GM12878 (cell line): Measurements from ENCODE around the gene LTB. TPM values are rescaled to one million over a fixed set of nuclear protein-coding genes. Genes with fewer than 3 reads are reported as not detected.
A peak's percentile ranks its signal among the peaks of the same experiment; 100 is the strongest.

Experiments
- ATAC-seq: fragments of 200-7000 bp; cut with Tn5 transposase; 3 replicates; pipeline ENCODE4 v1.9.1; 2020; ENCODE audit warnings: mild to moderate bottlenecking, moderate library complexity
- BruUV-seq: library from RNA; stranded (reverse); fragments of 400-500 nt; replicated peaks from 2 replicates; lab custom pipeline; 2021; lab: Mats Ljungman, UMichigan
- CTCF ChIA-PET: fragments of 300-600 bp; sonication (Branson Sonifier 250); formaldehyde crosslinking; extraction: SDS; loops from one replicate; lab custom pipeline; 2021; ENCODE audit warnings: inconsistent platforms; lab: Yijun Ruan, JAX
- POLR2A ChIA-PET: fragments of 350-600 bp; formaldehyde crosslinking; extraction: SDS; loops from one replicate; lab custom pipeline; 2021; ENCODE audit warnings: inconsistent platforms; lab: Charles Lee
- RAD21 ChIA-PET: fragments of 300-600 bp; sonication (Branson Sonifier 250); formaldehyde crosslinking; loops from one replicate; lab custom pipeline; 2023; ENCODE audit warnings: antibody characterized with exemption; ENCODE audit not compliant: unreplicated experiment; lab: Charles Lee
- SMC1A ChIA-PET: fragments of 300-600 bp; sonication (Branson Sonifier 250); formaldehyde crosslinking; loops from one replicate; lab custom pipeline; 2023; ENCODE audit not compliant: unreplicated experiment, uncharacterized antibody; lab: Charles Lee
- DNase-seq: peaks from one replicate; pipeline ENCODE4 v3.0.0-alpha.2; 2011; ENCODE audit warnings: low read depth, low spot score
- FAIRE-seq: peaks from 3 replicates; lab custom pipeline; 2011; peaks lifted over from hg19 to GRCh38; lab: Jason Lieb, UNC
- H2AFZ ChIP-seq: 2 replicates; pipeline ENCODE4 v1.6.0; 2011; ENCODE audit warnings: low read depth, low read length, control low read depth; ENCODE audit not compliant: control insufficient read depth
- H3K27ac ChIP-seq: 2 replicates; pipeline ENCODE4 v1.5.1; 2011; ENCODE audit warnings: control low read depth; ENCODE audit not compliant: control insufficient read depth, insufficient read depth
- H3K27me3 ChIP-seq, 2 experiments: replicated peaks in 1 of 2; 2 replicates each; pipeline versions ENCODE4 v1.6.0 to v1.6.1; 2011; ENCODE audit warnings: low read length in 1 of 2; ENCODE audit not compliant: control insufficient read depth in 2 of 2, insufficient read depth in 2 of 2
- H3K36me3 ChIP-seq, 2 experiments: 2 replicates each; pipeline ENCODE4 v1.5.1; 2011; ENCODE audit warnings: low read length in 1 of 2; ENCODE audit not compliant: control insufficient read depth in 2 of 2, insufficient read depth in 2 of 2
- H3K4me1 ChIP-seq: 2 replicates; pipeline ENCODE4 v1.6.1; 2011; ENCODE audit warnings: mild to moderate bottlenecking, low read length, moderate library complexity, mixed read lengths; ENCODE audit not compliant: control insufficient read depth, insufficient read depth
- H3K4me2 ChIP-seq: 2 replicates; pipeline ENCODE4 v1.6.0; 2011; ENCODE audit warnings: control low read depth; ENCODE audit not compliant: control insufficient read depth, insufficient read depth
- H3K4me3 ChIP-seq: fragments of 200-600 bp; sonication (generic); 2 replicates; pipeline ENCODE4 v1.5.1; 2016
- H3K79me2 ChIP-seq: 2 replicates; pipeline ENCODE4 v1.6.0; 2011; ENCODE audit warnings: low read length; ENCODE audit not compliant: control insufficient read depth, insufficient read depth
- H3K9ac ChIP-seq: 2 replicates; pipeline ENCODE4 v1.8.0; 2011; ENCODE audit warnings: low read length, control low read depth, mixed read lengths; ENCODE audit not compliant: control insufficient read depth, insufficient read depth
- H3K9me3 ChIP-seq: replicated peaks from 3 replicates; pipeline ENCODE4 v1.5.1; 2011; ENCODE audit warnings: mild to moderate bottlenecking, low read length; ENCODE audit not compliant: control insufficient read depth, insufficient read depth
- H4K20me1 ChIP-seq: 2 replicates; pipeline ENCODE4 v1.6.0; 2011; ENCODE audit not compliant: control insufficient read depth, insufficient read depth
- ATF7 ChIP-seq: fragments of 450-650 bp; IDR thresholded peaks from 2 replicates; pipeline ENCODE4 v1.6.1; 2016; ENCODE audit warnings: low read depth, mild to moderate bottlenecking
- FOXM1 ChIP-seq: IDR thresholded peaks from 2 replicates; pipeline ENCODE4 v1.6.1; 2012; ENCODE audit warnings: low read depth, mild to moderate bottlenecking, inconsistent platforms, low read length, moderate library complexity
- HDAC6 ChIP-seq: fragments of 200-600 bp; sonication (generic); IDR thresholded peaks from one replicate; pipeline ENCODE4 v1.8.0; 2017; ENCODE audit warnings: antibody characterized with exemption; ENCODE audit not compliant: unreplicated experiment
- SP1 ChIP-seq: IDR thresholded peaks from one replicate; pipeline ENCODE4 v1.6.1; 2011; ENCODE audit warnings: low read depth, low read length
- ZBTB40 ChIP-seq: fragments of 450-650 bp; IDR thresholded peaks from 2 replicates; pipeline ENCODE4 v1.6.1; 2016; ENCODE audit warnings: mild to moderate bottlenecking, moderate library complexity, borderline replicate concordance
- ZZZ3 ChIP-seq: IDR thresholded peaks from 2 replicates; pipeline ENCODE4 v1.6.1; 2011; ENCODE audit warnings: low read depth; ENCODE audit not compliant: control insufficient read depth, insufficient read length
- WGBS: methylation state at CpG from one replicate; pipeline ENCODE4 v1.1.6; 2016; ENCODE audit warnings: low lambda C conversion rate; ENCODE audit not compliant: insufficient replicate concordance, insufficient coverage; ENCODE audit errors: missing lambda C conversion rate; 5-methylcytosine and 5-hydroxymethylcytosine counted together
- in situ Hi-C: fragments of 300-500 bp; cut with MboI; formaldehyde crosslinking; loops from 9 replicates; pipeline ENCODE4 v1.14.3; 2018; ENCODE audit warnings: mixed read lengths
- intact Hi-C: fragments of 100-400 bp; cut with micrococcal nuclease; formaldehyde crosslinking; loops from one replicate; pipeline ENCODE4 v1.14.2; 2022; ENCODE audit not compliant: unreplicated experiment
- polyA plus RNA-seq, 11 experiments: library from polyadenylated mRNA; depleted of rRNA in 4 of 11; unstranded in 6 of 11; stranded (reverse) in 5 of 11; fragments of >200 nt; fragmentation: Nextera tagmentation in 4 of 11; fragmentation: Illumina TruSeq in 1 of 11; extraction: Ambion mirVana in 4 of 11; extraction: Trizol in 1 of 11; gene quantifications; 1 replicate in 1 of 11; 2 replicates in 10 of 11; pipeline versions ENCODE4 v1.2.1 to v1.2.3, GENCODE V29; 2011 to 2016; ENCODE audit warnings: inconsistent platforms in 2 of 11, missing spikeins in 2 of 11, low read depth in 1 of 11
- total RNA-seq, 4 experiments: library from RNA; depleted of rRNA in 3 of 4; stranded (reverse); fragments of >200 nt in 3 of 4; fragmentation: Illumina TruSeq in 1 of 4; extraction: Trizol in 1 of 4; gene quantifications; 2 replicates each; pipeline versions ENCODE4 v1.2.1 to v1.2.3, GENCODE V29; 2013 to 2021
- TF ChIP-seq, protein P1 (sequence below): fragments of 450-650 bp; IDR thresholded peaks from 2 replicates; pipeline ENCODE4 v1.6.1; 2017; ENCODE audit warnings: antibody characterized with exemption, mild to moderate bottlenecking, moderate library complexity

LTB gene
- total and polyA plus RNA-seq, 10 of the 15 experiments (the other 5 are each of a cell fraction or from before 2014, with no cell fraction given) = 0.71 to 74.3 (median 20.0) TPM

GRCh38 chr6:31621320-31621939, 39.2 kb upstream of the LTB start:
- WGBS = 2% methylated on average over 15 of the region's 15 CpGs
- TSS peak; percentile 67 for BruUV-seq

More at GRCh38 chr6:31621320-31621939, 39.2 kb upstream of the LTB start:
- FAIRE-seq = no peak
- TF ChIP-seq FOXM1 (no peak), ATF7 (no peak), ZZZ3 (no peak), ZBTB40 (peak; percentile 11; the same call in 1 of the 2 replicates), SP1 (no peak), HDAC6 (no peak)
- TF ChIP-seq, protein P1, sequence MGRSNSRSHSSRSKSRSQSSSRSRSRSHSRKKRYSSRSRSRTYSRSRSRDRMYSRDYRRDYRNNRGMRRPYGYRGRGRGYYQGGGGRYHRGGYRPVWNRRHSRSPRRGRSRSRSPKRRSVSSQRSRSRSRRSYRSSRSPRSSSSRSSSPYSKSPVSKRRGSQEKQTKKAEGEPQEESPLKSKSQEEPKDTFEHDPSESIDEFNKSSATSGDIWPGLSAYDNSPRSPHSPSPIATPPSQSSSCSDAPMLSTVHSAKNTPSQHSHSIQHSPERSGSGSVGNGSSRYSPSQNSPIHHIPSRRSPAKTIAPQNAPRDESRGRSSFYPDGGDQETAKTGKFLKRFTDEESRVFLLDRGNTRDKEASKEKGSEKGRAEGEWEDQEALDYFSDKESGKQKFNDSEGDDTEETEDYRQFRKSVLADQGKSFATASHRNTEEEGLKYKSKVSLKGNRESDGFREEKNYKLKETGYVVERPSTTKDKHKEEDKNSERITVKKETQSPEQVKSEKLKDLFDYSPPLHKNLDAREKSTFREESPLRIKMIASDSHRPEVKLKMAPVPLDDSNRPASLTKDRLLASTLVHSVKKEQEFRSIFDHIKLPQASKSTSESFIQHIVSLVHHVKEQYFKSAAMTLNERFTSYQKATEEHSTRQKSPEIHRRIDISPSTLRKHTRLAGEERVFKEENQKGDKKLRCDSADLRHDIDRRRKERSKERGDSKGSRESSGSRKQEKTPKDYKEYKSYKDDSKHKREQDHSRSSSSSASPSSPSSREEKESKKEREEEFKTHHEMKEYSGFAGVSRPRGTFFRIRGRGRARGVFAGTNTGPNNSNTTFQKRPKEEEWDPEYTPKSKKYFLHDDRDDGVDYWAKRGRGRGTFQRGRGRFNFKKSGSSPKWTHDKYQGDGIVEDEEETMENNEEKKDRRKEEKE = no peak
- Histone ChIP-seq H3K27me3 (no peaks in the 10 kb centered on the region), H3K4me3 (peak overlapping the region; percentile 86), H3K9ac (peak overlapping the region; percentile 99), H3K79me2 (peaks cover 42% of the 10 kb centered on the region), H3K9me3 (no peaks in the 10 kb centered on the region), H3K4me2 (peak overlapping the region; percentile 74), H4K20me1 (peaks cover 4% of the 10 kb centered on the region; the same call in 1 of the 2 replicates), H3K36me3 (peaks cover 21 to 31% of the 10 kb centered on the region in 2 experiments), H3K27ac (peak overlapping the region; percentile 96), H3K4me1 (peaks cover 6% of the 10 kb centered on the region), H2AFZ (no peak overlapping the region)
- SMC1A ChIA-PET = interaction anchor here (0.8 to 2.9 kb wide), 12 partner anchors 12 to 209 kb away, joined by 3 to 15 read pairs (median 6); partner anchors contain the start of genes BAG6, C6orf47, DDX39B and GPANK1
- ATAC-seq = no peak
- in situ Hi-C loops = no loop called here
- RAD21 ChIA-PET = interaction anchor here (0.6 to 2.6 kb wide), 5 partner anchors 22 to 209 kb away, joined by 3 to 11 read pairs (median 5); partner anchors contain the start of genes ATP6V1G2, BAG6, NFKBIL1 and TNF
- CTCF ChIA-PET = interaction anchor here (0.9 to 3.0 kb wide), 9 partner anchors 22 to 82 kb away, joined by 3 to 17 read pairs (median 3); partner anchors contain the start of genes ABHD16A, ATP6V1G2, BAG6 and LY6G5C
- POLR2A ChIA-PET = interaction anchor here (0.6 to 5.2 kb wide), 18 partner anchors 11 to 313 kb away, joined by 3 to 58 read pairs (median 4); partner anchors contain the start of genes APOM, BAG6, C6orf47 and DDX39B
- intact Hi-C loops = no loop called here
- DNase-seq = no peak
